BE2C (cell line): ENCODE results near the gene PCBP3.
A peak's percentile ranks its signal among the peaks of the same experiment; 100 is the strongest.

Experiments used
- DNase-seq: peaks from one replicate; pipeline ENCODE4 v3.0.0-alpha.2; 2020
- H3K27me3 ChIP-seq: fragments of 250-450 bp; sonication (Bioruptor Pico); 2 replicates; pipeline ENCODE4 v1.5.1; 2020; ENCODE audit warnings: mild to moderate bottlenecking
- H3K36me3 ChIP-seq: fragments of 250-450 bp; sonication (Bioruptor Pico); 2 replicates; pipeline ENCODE4 v1.5.1; 2020; ENCODE audit warnings: mild to moderate bottlenecking
- H3K4me1 ChIP-seq: fragments of 250-450 bp; sonication (Bioruptor Pico); 2 replicates; pipeline ENCODE4 v1.5.1; 2020
- H3K4me3 ChIP-seq: 2 replicates; pipeline ENCODE4 v1.5.1; 2011; ENCODE audit warnings: low read depth, low read length
- H3K9me3 ChIP-seq: fragments of 250-450 bp; sonication (Bioruptor Pico); 2 replicates; pipeline ENCODE4 v1.5.1; 2020
- TF ChIP-seq, protein P1 (sequence below): IDR thresholded peaks from 2 replicates; pipeline ENCODE4 v1.5.1; 2012; ENCODE audit warnings: mild to moderate bottlenecking, low read depth, low read length

Gene PCBP3

DNA sequence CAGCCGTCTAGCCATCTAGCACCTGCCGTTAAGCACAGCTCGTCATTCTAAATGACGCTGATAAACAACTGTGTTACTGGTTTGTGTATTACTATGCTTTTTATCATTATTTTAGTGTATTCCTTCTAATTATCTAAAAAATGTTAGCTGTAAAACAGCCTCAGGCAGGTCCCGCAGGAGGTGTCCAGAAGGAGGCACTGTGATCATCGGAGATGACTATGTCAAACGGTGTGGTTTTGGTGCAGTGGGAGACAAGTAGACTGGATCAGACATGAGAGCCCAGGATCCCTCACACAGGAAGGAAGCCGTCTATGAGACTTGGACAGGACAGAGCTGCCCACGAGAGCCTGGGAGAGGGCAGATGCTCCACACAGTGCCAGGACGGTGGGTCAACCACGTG, 282.8 kb downstream of the PCBP3 start:
- Histone ChIP-seq H3K27me3 (no peaks in the 10 kb centered on the region), H3K9me3 (no peaks in the 10 kb centered on the region), H3K4me3 (no peak overlapping the region), H3K36me3 (peaks cover 14% of the 10 kb centered on the region), H3K4me1 (no peaks in the 10 kb centered on the region)
- TF ChIP-seq, protein P1, sequence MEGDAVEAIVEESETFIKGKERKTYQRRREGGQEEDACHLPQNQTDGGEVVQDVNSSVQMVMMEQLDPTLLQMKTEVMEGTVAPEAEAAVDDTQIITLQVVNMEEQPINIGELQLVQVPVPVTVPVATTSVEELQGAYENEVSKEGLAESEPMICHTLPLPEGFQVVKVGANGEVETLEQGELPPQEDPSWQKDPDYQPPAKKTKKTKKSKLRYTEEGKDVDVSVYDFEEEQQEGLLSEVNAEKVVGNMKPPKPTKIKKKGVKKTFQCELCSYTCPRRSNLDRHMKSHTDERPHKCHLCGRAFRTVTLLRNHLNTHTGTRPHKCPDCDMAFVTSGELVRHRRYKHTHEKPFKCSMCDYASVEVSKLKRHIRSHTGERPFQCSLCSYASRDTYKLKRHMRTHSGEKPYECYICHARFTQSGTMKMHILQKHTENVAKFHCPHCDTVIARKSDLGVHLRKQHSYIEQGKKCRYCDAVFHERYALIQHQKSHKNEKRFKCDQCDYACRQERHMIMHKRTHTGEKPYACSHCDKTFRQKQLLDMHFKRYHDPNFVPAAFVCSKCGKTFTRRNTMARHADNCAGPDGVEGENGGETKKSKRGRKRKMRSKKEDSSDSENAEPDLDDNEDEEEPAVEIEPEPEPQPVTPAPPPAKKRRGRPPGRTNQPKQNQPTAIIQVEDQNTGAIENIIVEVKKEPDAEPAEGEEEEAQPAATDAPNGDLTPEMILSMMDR, result peak; percentile 11; the same call in 1 of the 2 replicates
- DNase-seq, result no peak

DNA sequence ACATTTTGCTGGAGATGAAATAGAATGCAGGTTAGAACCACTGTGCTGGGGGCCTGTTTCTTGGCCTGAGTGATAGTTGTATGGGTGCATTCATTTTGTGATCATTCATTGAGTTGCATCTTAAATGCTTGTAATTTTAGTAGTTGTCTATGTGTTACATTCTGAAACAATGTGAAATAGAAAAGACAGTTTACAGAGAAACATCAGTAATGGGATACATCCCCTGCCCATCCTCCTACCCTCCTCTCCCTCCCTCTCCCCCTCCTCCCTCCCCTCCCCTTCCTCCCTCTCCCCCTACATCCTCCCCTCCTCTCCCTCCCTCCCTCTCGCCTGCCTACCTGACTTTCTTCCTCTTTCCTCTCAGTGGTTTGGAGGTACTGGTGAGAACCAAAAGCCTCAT, 283.5 kb downstream of the PCBP3 start:
- DNase-seq, result no peak
- no peaks in the 10 kb centered on the region for H3K4me1 ChIP-seq
- TF ChIP-seq, protein P1, result no peak
- no peaks in the 10 kb centered on the region for H3K27me3 ChIP-seq
- H3K36me3 ChIP-seq, result peaks cover 13% of the 10 kb centered on the region
- no peaks in the 10 kb centered on the region for H3K9me3 ChIP-seq
- H3K4me3 ChIP-seq, result no peak overlapping the region

DNA sequence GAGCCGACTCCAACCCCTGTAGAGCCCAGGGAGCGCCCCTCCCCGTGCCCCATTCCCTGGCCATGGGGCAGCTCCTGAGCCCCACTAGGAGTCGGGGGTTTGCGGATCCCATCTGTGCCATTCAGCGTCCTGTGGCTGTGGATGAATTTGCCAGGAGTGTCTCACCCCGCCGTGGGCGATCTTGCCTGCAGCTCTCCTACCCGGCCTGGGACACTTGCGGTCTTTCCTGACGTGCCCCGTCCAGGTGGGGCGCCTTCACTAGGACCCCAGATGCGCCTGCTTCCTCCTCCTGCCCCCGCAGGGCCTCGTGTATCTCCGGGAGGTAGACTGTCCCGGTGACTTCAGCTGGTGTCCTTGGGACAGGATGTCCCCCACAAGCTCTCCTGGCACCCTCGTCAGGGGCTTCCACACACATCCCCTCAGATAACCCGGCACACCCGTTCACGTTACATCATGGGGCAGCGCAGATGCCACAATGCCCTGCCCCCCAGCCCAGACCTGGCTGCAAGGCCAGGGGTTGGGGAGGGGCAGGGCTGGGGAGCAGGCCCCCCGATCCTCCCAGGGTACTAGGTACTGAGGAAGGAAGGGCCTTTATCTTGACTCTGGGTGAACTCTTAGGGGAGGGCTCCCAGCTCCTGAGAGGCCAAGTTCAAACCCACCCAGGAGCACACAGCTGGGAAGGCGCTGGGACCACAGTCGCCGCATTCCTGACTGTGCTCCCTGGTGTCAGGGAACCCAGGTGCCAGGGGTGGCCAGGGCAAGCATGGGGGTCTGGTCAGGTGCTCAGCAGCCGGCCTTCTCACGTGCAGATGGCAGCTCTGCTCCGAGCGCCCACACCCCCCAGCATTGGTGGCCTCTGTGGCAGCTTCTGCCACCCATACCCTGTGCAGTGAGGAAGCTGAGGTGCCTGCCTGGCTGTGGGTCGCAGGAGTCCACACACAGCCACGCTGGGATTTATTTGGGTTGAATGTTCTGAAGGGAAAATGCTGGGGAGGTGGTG, 284.6 kb downstream of the PCBP3 start:
- Histone ChIP-seq H3K9me3 (no peaks in the 10 kb centered on the region), H3K27me3 (no peaks in the 10 kb centered on the region), H3K36me3 (peaks cover 10% of the 10 kb centered on the region), H3K4me1 (no peaks in the 10 kb centered on the region), H3K4me3 (no peak overlapping the region)
- TF ChIP-seq, protein P1, result no peak
- DNase-seq, result no peak

DNA sequence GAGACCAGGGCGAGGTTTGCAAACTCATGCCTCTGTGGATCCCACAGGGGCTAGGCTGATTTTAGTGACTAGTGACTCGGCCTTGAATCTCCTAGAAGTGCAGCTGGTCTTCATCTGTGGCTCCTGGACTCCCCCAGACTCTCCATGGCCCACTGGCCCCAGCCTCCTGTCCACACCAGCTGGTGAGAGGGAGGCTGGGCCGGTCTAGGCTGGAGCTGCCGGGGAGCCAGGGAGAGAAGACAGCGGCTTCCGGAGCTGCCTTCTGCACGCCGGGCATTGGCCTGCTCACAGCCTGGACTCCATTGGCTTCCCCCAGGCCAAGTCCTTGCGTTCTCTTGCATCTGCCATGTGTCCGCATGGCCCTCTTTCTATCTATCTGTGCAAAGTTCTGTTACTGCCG, 285.9 kb downstream of the PCBP3 start:
- H3K27me3 ChIP-seq, result no peaks in the 10 kb centered on the region
- no peak overlapping the region for H3K4me3 ChIP-seq
- H3K4me1 ChIP-seq, result no peaks in the 10 kb centered on the region
- DNase-seq, result no peak
- H3K9me3 ChIP-seq, result no peaks in the 10 kb centered on the region
- TF ChIP-seq, protein P1, result no peak
- H3K36me3 ChIP-seq, result peaks cover 10% of the 10 kb centered on the region

DNA sequence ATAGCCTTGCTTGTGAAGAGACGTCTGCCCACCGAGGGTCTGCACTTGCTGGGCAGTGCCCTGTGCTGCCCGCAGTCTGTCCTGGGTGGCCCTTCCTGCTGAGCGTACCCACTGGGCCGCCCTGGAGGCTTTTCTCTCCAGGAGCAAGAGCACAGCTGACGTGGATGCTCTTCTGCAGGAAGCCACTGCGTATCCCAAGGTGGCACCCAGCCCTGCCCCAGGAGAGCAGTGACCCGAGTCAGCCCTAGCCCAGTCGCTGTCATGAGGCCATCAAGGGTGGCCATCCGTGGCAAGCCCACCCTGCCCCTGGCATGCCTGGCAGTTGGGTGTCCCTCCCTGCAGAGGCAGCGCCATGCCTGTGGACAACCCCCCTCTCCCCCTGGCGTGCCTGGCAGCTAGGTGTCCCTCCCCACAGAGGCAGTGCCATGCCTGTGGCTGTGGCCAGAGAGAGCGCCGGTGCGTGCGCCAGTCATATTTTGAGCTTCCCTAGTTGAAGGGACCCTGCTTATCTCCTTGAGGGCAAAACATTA, 286.8 kb downstream of the PCBP3 start:
- Histone ChIP-seq H3K9me3 (no peaks in the 10 kb centered on the region), H3K27me3 (no peaks in the 10 kb centered on the region), H3K36me3 (peaks cover 10% of the 10 kb centered on the region), H3K4me1 (no peaks in the 10 kb centered on the region), H3K4me3 (no peak overlapping the region)
- TF ChIP-seq, protein P1, result no peak
- no peak for DNase-seq

DNA sequence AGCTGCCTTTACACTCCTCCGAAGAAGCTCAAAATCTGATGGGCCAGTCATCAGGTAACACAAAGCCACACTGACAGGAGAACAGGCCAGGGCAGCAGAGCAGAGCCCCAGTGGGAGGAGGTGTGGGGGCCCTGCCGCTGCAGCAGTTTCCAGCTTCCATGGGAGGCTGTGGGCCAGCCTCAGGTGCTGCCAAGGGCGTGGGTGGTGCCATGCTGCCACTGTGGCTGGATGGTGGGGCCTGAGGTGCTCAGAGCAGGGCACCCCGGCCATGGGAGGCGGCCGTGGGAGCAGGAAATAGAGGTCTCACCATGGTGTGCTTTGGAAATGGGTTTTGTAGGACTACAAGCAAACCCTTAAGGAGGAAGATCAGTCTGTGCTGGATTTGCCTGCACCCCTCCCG, 287.3 kb downstream of the PCBP3 start:
- H3K4me1 ChIP-seq, result no peaks in the 10 kb centered on the region
- TF ChIP-seq, protein P1, result no peak
- H3K36me3 ChIP-seq, result peaks cover 14% of the 10 kb centered on the region
- peaks cover 3% of the 10 kb centered on the region for H3K9me3 ChIP-seq
- H3K4me3 ChIP-seq, result no peak overlapping the region
- DNase-seq, result no peak
- no peaks in the 10 kb centered on the region for H3K27me3 ChIP-seq
